K562 (cell line): ENCODE measurements around the gene FGGY. TPM values are rescaled to one million over a fixed set of nuclear protein-coding genes. Genes with fewer than 3 reads are reported as not detected.

ENCODE experiments used
- ATAC-seq: fragments of 200-7000 bp; cut with Tn5 transposase; 3 replicates; pipeline ENCODE4 v1.9.1; 2020; ENCODE audit warnings: moderate library complexity
- BruUV-seq: library from RNA; stranded (reverse); fragments of 400-500 nt; replicated peaks from 2 replicates; lab custom pipeline; 2021; lab: Mats Ljungman, UMichigan
- CTCF ChIA-PET: fragments of 300-600 bp; formaldehyde crosslinking; extraction: SDS; loops from one replicate; lab custom pipeline; 2021; ENCODE audit warnings: low intra/inter-chr PET ratio; lab: Yijun Ruan, JAX
- POLR2A ChIA-PET: fragments of 300-600, 350-650 bp; sonication (Branson Sonifier 250); formaldehyde crosslinking; extraction: SDS; loops from one replicate; lab custom pipeline; 2021; ENCODE audit warnings: antibody characterized with exemption, inconsistent platforms; lab: Yijun Ruan, JAX
- DNase-seq, 4 experiments: peaks; one replicate each; pipeline versions ENCODE4 v3.0.0 to v3.0.0-alpha.2; 2011 to 2018; ENCODE audit warnings: low spot score in 3 of 4, mixed read lengths in 3 of 4; ENCODE audit errors: extremely low read depth in 1 of 4
- FAIRE-seq: peaks from 2 replicates; lab custom pipeline; 2011; peaks lifted over from hg19 to GRCh38; lab: Jason Lieb, UNC
- H2AFZ ChIP-seq: 2 replicates; pipeline ENCODE4 v1.6.0; 2011; ENCODE audit warnings: low read depth, low read length, control low read depth, inconsistent platforms
- H3K27ac ChIP-seq: fragments of 200-600 bp; 3 replicates; pipeline ENCODE4 v1.8.0; 2011; ENCODE audit warnings: low read depth, mild to moderate bottlenecking, control low read depth, inconsistent platforms, low read length, moderate library complexity, mixed read lengths; ENCODE audit errors: extremely low read depth
- H3K27me3 ChIP-seq, 2 experiments: fragments of 300-600 bp in 1 of 2; 2 replicates in 1 of 2; 3 replicates in 1 of 2; pipeline versions ENCODE4 v1.6.0 to v1.8.0; 2011; ENCODE audit warnings: inconsistent platforms in 2 of 2, low read length in 2 of 2, mild to moderate bottlenecking in 1 of 2, mixed read lengths in 1 of 2, moderate library complexity in 1 of 2; ENCODE audit not compliant: control insufficient read depth in 2 of 2, insufficient read depth in 2 of 2
- H3K36me3 ChIP-seq: fragments of 300-600 bp; 3 replicates; pipeline ENCODE4 v1.8.0; 2011; ENCODE audit warnings: mild to moderate bottlenecking, low read length, inconsistent platforms; ENCODE audit not compliant: control insufficient read depth, insufficient read depth
- H3K4me1 ChIP-seq, 2 experiments: fragments of 200-600 bp in 1 of 2; replicated peaks in 1 of 2; 2 replicates in 1 of 2; 3 replicates in 1 of 2; pipeline versions ENCODE4 v1.5.1 to v1.8.0; 2011; ENCODE audit warnings: inconsistent platforms in 2 of 2, low read length in 2 of 2, mild to moderate bottlenecking in 1 of 2, mixed read lengths in 1 of 2, moderate library complexity in 1 of 2; ENCODE audit not compliant: control insufficient read depth in 2 of 2, insufficient read depth in 2 of 2
- H3K4me2 ChIP-seq: 2 replicates; pipeline ENCODE4 v1.6.1; 2011; ENCODE audit warnings: low read length, control low read depth, inconsistent platforms, mixed read lengths; ENCODE audit not compliant: insufficient read depth
- H3K4me3 ChIP-seq: fragments of 200-600 bp; sonication (generic), shearing (Covaris generic); 2 replicates; pipeline ENCODE4 v1.5.1; 2016; ENCODE audit warnings: control low read depth, inconsistent platforms
- H3K79me2 ChIP-seq: fragments of 200-600 bp; 3 replicates; pipeline ENCODE4 v1.8.0; 2011; ENCODE audit warnings: low read length, inconsistent platforms; ENCODE audit not compliant: control insufficient read depth, insufficient read depth
- H3K9ac ChIP-seq, 2 experiments: 2 replicates each; pipeline versions ENCODE4 v1.6.0 to v1.6.1; 2011; ENCODE audit warnings: low read depth in 2 of 2, low read length in 2 of 2, control low read depth in 1 of 2, inconsistent platforms in 1 of 2, mild to moderate bottlenecking in 1 of 2, mixed read lengths in 1 of 2; ENCODE audit not compliant: insufficient read depth in 1 of 2
- H3K9me1 ChIP-seq: one replicate; pipeline ENCODE4 v1.6.0; 2011; ENCODE audit warnings: inconsistent platforms, mild to moderate bottlenecking, low read length, moderate library complexity; ENCODE audit not compliant: control insufficient read depth, insufficient read depth
- H3K9me3 ChIP-seq: replicated peaks from 2 replicates; pipeline ENCODE4 v1.5.1; 2011; ENCODE audit warnings: low read depth, low read length, inconsistent platforms; ENCODE audit not compliant: control insufficient read depth, insufficient read depth
- H4K20me1 ChIP-seq: replicated peaks from 2 replicates; pipeline ENCODE4 v1.6.1; 2011; ENCODE audit warnings: low read length, inconsistent platforms, mixed read lengths; ENCODE audit not compliant: control insufficient read depth, insufficient read depth
- BACH1 ChIP-seq: fragments of 200-800 bp; sonication (Bioruptor generic); IDR thresholded peaks from 2 replicates; pipeline ENCODE4 v1.6.1; 2016; ENCODE audit warnings: missing genetic modification characterization, missing compliant biosample characterization
- CREB1 ChIP-seq, 2 experiments: sonication (generic) in 1 of 2; formaldehyde crosslinking in 1 of 2; IDR thresholded peaks; 2 replicates each; pipeline versions ENCODE4 v1.6.1 to v1.8.0; 2012 to 2022; ENCODE audit warnings: inconsistent platforms in 1 of 2, mild to moderate bottlenecking in 1 of 2, missing genetic modification reagents in 1 of 2, moderate library complexity in 1 of 2
- ERF ChIP-seq: fragments of 450-650 bp; formaldehyde crosslinking; IDR thresholded peaks from 2 replicates; pipeline ENCODE4 v1.4.0; 2020; ENCODE audit warnings: mild to moderate bottlenecking, mixed read lengths
- MAFK ChIP-seq: IDR thresholded peaks from 2 replicates; pipeline ENCODE4 v1.6.1; 2011; ENCODE audit warnings: low read length, improper control_type of control experiment
- MBD2 ChIP-seq: sonication (generic); IDR thresholded peaks from 2 replicates; pipeline ENCODE4 v1.6.1; 2016; ENCODE audit warnings: low read depth, borderline replicate concordance
- SPI1 ChIP-seq: IDR thresholded peaks from 2 replicates; pipeline ENCODE4 v1.6.1; 2011; ENCODE audit warnings: low read depth, low read length, control low read depth, borderline replicate concordance
- TAF7 ChIP-seq: fragments of 450-650 bp; IDR thresholded peaks from 2 replicates; pipeline ENCODE4 v1.6.1; 2016; ENCODE audit warnings: missing genetic modification characterization, missing compliant biosample characterization
- ZNF384 ChIP-seq: IDR thresholded peaks from 2 replicates; pipeline ENCODE4 v1.6.1; 2012; ENCODE audit warnings: low read depth, low read length, improper control_type of control experiment
- WGBS: fragments of 100-300 bp; shearing (Covaris generic); methylation state at CpG from one replicate; pipeline ENCODE4 v1.1.6; 2016; ENCODE audit warnings: low coverage, mixed read lengths; ENCODE audit not compliant: insufficient coverage; ENCODE audit errors: missing lambda C conversion rate; 5-methylcytosine and 5-hydroxymethylcytosine counted together
- in situ Hi-C: fragments of 300-500 bp; cut with MboI; formaldehyde crosslinking; loops from 4 replicates; pipeline ENCODE4 v1.15.0; 2018; ENCODE audit warnings: inconsistent platforms, mixed read lengths
- intact Hi-C: fragments of 100-400 bp; cut with micrococcal nuclease; formaldehyde crosslinking; loops from 2 replicates; pipeline ENCODE4 v1.14.2; 2022
- polyA plus RNA-seq, 8 experiments: library from polyadenylated mRNA; depleted of rRNA in 4 of 8; stranded (reverse) in 5 of 8; unstranded in 3 of 8; fragments of >200 nt; fragmentation: Nextera tagmentation in 2 of 8; fragmentation: Illumina TruSeq in 1 of 8; extraction: Ambion mirVana in 2 of 8; extraction: Trizol in 1 of 8; gene quantifications; 2 replicates each; pipeline versions ENCODE4 v1.2.1 to v1.2.3, GENCODE V29; 2011 to 2014; ENCODE audit warnings: inconsistent platforms in 1 of 8, missing spikeins in 1 of 8
- total RNA-seq, 7 experiments: library from RNA; depleted of rRNA in 6 of 7; stranded (reverse); fragments of >200 nt in 6 of 7; fragmentation: Illumina TruSeq in 2 of 7; extraction: Trizol in 2 of 7; gene quantifications; 2 replicates each; pipeline versions ENCODE4 v1.2.1 to v1.2.3, GENCODE V29; 2011 to 2021; ENCODE audit warnings: low replicate concordance in 1 of 7
- TF ChIP-seq, protein P1 (sequence below): fragments of 250-450 bp; sonication (Bioruptor Pico); IDR thresholded peaks from 2 replicates; pipeline ENCODE4 v1.8.0; 2021; ENCODE audit warnings: borderline replicate concordance, mild to moderate bottlenecking, moderate library complexity; ENCODE audit not compliant: poor library complexity, severe bottlenecking
- TF ChIP-seq, protein P2 (sequence below): sonication (generic); formaldehyde crosslinking; IDR thresholded peaks from 2 replicates; pipeline ENCODE4 v1.8.0; 2022; ENCODE audit warnings: mild to moderate bottlenecking, missing genetic modification reagents
- TF ChIP-seq, protein P3 (sequence below): fragments of 200-400 bp; formaldehyde crosslinking; IDR thresholded peaks from 2 replicates; pipeline ENCODE4 v1.6.1; 2017; ENCODE audit warnings: mild to moderate bottlenecking, low read depth, low read length, moderate library complexity

Gene FGGY
- total and polyA plus RNA-seq, 9 of the 15 experiments (the other 6 are each of a cell fraction or from before 2014, with no cell fraction given): 9.7 to 19.2 (median 12.6) TPM

DNA sequence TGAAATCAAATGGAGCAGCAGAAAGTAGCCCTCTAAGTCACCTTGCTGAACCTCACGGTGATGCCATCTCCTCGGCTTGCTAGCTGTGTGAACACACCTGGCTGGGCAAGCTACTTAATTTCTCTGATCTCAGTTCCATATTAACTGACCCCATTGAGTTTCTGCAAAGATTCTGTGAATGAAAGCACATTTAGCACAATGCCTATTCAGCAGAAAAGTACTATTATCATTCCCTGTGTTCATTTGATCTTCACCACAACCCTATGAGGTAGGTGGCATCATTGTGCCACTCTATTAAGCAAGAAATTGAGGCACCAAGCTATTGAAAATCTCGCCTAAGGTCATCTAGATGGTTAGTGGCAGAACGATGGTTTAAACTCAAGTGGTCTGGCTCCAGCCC lies 387.8 kb downstream of the FGGY start (continued):
- TF ChIP-seq, protein P1, sequence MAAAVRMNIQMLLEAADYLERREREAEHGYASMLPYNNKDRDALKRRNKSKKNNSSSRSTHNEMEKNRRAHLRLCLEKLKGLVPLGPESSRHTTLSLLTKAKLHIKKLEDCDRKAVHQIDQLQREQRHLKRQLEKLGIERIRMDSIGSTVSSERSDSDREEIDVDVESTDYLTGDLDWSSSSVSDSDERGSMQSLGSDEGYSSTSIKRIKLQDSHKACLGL (CRISPR knock-in tag): no peak
- TF ChIP-seq, all 486 proteins: peak for 0

DNA sequence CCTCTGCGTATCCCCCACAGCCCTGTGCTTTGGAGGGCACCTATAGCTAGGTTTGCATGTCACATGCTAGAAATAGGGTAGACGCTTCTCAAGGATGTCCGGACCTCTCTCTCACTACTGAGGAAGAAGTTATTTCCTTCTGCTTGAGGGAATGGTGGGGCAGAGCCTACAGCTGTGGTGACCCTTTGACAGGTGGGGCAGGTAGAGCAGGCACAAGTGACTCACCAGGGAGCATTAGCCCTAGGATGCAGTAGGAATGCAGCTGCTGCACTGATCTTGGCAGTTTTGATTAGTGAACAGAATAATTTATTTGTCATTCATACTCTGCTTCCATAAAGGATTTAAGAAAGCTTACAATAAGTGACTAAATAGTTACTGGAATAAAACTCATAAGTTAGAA lies 388.2 kb downstream of the FGGY start:
- ChIA-PET CTCF (no interaction called here), POLR2A (no interaction called here)
- Histone ChIP-seq H3K9me1 (no peaks in the 10 kb centered on the region), H3K4me1 (no peaks in the 10 kb centered on the region), H3K36me3 (no peaks in the 10 kb centered on the region), H3K27ac (no peak overlapping the region), H3K9me3 (no peaks in the 10 kb centered on the region), H3K4me2 (no peak overlapping the region), H2AFZ (no peak overlapping the region), H4K20me1 (no peaks in the 10 kb centered on the region), H3K9ac (no peak overlapping the region), H3K27me3 (peaks cover 0 to 5% of the 10 kb centered on the region in 2 experiments; a peak in 2 of 5 replicates), H3K4me3 (no peak overlapping the region), H3K79me2 (no peaks in the 10 kb centered on the region)
- no peak for DNase-seq
- in situ Hi-C loops (no loop called here), intact Hi-C loops (no loop called here)
- no peak for FAIRE-seq
- no TSS peak for BruUV-seq
- 2% methylated on average over 3 of the region's 3 CpGs for WGBS
- ATAC-seq: no peak
- TF ChIP-seq BACH1 (tag) (no peak), TAF7 (tag) (no peak), ERF (CRISPR knock-in tag) (no peak), CREB1 (IDR thresholded peaks at IDR 0.05) (no peak), CREB1 (CRISPR knock-in tag; IDR thresholded peaks at IDR 0.05) (no peak), MAFK (no peak), SPI1 (no peak), ZNF384 (no peak), MBD2 (no peak)
- TF ChIP-seq, protein P2, sequence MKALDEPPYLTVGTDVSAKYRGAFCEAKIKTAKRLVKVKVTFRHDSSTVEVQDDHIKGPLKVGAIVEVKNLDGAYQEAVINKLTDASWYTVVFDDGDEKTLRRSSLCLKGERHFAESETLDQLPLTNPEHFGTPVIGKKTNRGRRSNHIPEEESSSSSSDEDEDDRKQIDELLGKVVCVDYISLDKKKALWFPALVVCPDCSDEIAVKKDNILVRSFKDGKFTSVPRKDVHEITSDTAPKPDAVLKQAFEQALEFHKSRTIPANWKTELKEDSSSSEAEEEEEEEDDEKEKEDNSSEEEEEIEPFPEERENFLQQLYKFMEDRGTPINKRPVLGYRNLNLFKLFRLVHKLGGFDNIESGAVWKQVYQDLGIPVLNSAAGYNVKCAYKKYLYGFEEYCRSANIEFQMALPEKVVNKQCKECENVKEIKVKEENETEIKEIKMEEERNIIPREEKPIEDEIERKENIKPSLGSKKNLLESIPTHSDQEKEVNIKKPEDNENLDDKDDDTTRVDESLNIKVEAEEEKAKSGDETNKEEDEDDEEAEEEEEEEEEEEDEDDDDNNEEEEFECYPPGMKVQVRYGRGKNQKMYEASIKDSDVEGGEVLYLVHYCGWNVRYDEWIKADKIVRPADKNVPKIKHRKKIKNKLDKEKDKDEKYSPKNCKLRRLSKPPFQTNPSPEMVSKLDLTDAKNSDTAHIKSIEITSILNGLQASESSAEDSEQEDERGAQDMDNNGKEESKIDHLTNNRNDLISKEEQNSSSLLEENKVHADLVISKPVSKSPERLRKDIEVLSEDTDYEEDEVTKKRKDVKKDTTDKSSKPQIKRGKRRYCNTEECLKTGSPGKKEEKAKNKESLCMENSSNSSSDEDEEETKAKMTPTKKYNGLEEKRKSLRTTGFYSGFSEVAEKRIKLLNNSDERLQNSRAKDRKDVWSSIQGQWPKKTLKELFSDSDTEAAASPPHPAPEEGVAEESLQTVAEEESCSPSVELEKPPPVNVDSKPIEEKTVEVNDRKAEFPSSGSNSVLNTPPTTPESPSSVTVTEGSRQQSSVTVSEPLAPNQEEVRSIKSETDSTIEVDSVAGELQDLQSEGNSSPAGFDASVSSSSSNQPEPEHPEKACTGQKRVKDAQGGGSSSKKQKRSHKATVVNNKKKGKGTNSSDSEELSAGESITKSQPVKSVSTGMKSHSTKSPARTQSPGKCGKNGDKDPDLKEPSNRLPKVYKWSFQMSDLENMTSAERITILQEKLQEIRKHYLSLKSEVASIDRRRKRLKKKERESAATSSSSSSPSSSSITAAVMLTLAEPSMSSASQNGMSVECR: no peak
- TF ChIP-seq, protein P3, sequence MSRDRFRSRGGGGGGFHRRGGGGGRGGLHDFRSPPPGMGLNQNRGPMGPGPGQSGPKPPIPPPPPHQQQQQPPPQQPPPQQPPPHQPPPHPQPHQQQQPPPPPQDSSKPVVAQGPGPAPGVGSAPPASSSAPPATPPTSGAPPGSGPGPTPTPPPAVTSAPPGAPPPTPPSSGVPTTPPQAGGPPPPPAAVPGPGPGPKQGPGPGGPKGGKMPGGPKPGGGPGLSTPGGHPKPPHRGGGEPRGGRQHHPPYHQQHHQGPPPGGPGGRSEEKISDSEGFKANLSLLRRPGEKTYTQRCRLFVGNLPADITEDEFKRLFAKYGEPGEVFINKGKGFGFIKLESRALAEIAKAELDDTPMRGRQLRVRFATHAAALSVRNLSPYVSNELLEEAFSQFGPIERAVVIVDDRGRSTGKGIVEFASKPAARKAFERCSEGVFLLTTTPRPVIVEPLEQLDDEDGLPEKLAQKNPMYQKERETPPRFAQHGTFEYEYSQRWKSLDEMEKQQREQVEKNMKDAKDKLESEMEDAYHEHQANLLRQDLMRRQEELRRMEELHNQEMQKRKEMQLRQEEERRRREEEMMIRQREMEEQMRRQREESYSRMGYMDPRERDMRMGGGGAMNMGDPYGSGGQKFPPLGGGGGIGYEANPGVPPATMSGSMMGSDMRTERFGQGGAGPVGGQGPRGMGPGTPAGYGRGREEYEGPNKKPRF: no peak
